Measurements from ENCODE around the gene TEKT3.
A peak's percentile ranks its signal among the peaks of the same experiment; 100 is the strongest.

The TEKT3 gene

DNA sequence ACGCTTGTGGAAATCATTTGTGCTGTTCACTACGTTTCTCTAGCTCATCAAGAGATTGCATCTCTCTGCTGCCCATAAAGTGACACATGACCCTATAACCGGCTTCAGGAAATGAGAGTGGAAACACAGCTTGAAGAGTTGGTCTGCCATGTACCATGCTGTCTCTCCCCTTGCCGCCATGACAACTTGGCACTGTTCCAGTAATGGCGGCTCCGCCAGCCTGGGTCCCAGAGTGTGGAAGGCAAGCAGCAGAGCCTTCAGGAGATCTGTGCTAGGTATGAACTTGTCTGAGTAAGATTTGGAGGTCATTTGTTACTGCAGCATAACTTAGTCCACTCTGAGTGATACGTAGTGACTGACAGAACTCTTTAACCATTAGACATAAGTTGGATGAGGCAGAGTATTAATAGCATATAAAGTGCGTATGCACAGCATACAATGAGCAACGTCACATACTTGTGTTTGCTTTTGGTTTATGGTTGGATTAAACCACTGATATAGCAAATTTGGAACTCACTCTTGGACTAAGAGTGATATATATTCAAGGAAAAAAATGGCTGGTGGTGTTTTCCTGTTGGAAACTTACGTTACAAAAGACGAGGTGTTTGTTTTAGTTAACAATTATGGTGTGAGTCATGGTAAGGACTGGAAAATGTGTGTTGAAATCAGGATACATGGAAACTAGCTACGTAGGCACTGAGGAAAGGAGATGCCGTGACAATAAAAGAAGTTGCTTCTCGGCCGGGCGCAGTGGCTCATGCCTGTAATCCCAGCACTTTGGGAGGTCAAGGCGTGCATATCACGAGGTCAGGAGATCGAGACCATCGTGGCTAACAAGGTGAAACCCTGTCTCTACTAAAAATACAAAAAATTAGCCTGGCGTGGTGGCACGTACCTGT is 51.9 kb downstream of the TEKT3 start:
- DNase-seq: peak; percentile 35

DNA sequence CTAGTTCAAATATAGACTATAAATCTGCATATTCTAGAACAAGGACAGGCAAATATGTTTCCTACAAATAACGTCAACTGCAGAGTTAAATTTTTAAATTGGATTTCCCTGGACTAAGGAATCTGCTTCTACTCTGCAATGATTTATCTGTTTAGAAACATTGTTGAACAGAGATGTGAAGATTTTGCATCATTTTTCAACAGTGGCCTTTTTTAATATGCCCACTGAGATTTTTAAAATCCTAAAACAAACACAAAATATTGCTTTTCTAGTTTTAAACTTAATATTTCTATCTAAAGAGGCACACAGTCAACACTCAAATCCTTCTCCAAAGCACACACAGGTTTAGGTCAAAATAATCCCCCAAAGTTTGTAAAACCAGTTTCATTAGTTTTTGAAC is 52.5 kb downstream of the TEKT3 start:
- no peak for DNase-seq

DNA sequence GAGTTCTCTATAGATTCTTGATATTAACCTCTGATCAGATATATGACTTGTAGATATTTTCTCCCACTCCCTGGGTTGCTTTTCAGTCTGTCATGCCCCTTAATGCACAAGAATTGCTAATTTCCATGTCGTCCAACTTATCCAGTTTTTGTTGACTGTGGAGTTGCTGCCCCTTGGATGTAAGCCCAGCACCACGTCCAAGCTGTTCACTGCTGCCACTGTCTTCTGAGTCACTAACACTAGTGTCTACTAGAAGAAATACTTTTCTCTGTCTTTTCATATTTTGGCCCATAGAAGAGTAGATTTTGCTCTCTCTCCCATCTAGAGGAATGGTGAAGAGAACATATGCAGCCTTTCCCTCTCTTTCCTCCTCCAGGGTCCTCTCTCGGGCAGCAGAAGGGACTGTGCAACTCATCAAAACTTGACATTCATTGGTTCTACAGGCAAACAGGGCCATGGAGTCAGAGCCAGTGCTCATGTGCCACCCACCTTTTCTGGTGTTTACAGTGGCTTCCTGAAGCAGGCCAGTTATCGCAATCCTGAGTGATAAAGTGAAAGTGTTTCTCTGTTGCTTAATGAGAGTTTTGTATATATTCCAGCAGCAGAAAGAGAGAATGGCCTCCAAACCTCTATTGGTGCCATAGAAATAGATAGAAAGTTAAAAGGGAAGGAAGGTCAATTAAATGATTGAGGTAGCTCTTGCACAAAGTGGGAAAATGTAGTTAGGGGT is 53.7 kb downstream of the TEKT3 start:
- DNase-seq: no peak

DNA sequence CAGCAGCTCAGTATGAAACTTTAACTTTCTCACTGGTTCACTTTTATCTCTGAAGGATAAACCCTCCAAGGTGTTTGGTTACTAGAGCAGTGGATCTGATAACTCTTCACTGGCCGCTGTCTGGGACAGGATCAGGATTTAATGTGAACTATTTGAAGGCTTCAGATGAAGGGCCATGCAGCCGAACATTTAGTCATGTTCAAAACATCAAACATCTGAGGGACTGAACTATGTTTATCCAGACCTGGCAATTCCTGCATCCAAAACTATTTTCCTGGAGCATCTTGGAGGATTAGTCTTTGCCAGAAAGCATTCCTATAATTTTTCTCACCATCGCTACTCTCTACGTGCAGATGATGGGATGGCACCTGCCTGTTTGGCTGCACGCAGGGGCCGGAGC is 55.9 kb downstream of the TEKT3 start:
- DNase-seq: no peak

DNA sequence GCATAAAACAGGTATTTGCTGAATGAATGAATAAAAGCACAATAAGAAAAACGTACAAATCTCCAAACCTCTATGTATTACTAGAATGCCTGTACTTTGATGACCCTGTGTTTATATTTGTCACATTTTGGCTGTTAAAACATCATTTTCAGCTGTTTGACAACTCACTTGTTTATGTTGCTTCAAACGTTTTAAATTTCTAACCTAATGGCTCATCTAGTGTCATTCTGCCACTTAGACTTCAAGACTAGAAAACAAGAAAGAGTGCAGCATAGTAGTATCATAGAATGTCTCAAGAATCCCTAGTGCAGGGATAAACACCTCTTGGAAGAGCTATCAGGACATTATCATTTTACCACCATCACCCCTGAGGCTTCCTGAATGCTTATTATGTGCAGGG is 56.9 kb downstream of the TEKT3 start:
- no peak for DNase-seq

DNA sequence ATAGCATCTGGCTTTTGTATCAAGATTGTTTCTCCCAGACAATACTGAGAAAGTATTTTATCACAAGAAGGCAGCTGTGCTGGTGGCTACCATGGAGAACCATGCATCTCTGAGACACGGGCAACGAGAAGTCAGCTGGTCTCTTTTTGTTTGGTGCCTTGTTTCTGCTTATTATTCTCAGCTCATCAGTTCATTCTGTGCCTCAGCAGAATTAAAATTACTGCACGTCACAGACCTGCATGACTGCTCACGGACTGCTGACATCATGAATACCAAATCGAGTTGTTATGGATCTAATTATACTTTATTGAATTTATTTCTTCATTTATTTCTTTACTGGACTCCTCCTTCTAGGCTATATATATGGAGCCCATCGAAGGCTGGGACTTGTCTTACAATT is 57.3 kb downstream of the TEKT3 start:
- no peak for DNase-seq

DNA sequence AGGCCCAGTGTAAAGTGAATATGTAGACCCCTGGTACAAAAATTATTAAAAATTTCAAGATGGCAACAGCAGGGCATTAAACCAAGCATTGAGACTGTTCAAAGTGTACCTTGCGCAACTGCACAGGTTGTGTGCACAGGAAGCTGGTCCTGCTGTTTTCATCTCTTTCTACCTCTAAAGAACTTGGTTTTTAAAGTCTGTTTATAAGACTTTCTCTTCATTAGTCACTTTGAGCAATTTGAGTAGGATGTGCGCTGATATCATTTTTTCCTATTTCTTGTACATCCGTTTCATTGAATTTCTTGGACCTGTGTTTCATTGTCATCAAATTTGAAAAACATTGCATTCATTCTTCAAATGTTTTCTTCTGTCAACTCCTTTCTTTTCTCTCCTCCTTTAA is 59.5 kb downstream of the TEKT3 start:
- no peak for DNase-seq

DNA sequence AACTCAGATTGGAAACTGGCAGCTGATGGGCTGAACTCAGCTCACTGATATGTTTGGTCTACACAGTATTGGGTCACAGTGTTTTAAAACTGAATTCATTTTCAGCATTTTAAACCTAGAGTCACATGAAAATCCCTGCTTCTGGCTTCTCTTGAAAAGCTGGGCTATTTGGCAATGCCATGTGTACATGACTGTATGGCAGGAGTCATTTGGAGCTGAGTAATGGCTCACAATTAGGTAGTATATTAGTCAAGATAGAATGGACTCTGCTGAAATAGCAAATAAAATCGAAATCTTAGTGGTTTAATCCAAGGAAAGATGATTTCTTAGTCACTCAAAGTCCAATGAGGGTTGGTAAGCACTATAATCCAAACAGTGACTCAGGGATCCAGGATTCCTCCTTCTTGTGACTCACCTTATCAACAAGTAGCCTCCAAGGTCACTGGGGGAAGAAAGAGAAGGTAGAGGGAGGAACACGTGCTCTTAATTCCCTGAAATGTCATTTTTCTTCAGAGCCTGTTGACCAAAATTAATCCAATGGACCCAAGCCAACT is 62.4 kb downstream of the TEKT3 start:
- DNase-seq: no peak

DNA sequence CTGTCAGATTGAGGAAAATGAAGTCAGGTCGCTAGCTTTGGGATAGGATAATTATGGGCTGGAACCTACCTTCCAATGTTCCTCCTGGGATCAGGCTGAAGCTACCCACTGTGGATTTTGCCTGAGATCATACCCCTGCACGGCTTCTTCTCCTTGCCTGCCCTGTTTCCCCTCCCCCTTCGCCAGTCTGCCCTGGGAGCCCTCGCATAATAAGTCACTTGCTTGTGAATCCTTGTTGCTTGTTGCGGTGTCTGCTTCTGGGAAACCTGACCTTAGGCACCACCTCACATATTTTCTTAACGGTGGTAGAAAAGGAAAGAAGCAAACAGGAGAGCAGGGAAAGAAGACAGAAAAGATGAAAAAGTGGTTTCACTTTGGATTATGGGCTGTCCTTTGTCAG is 63.0 kb downstream of the TEKT3 start:
- DNase-seq: no peak

DNA sequence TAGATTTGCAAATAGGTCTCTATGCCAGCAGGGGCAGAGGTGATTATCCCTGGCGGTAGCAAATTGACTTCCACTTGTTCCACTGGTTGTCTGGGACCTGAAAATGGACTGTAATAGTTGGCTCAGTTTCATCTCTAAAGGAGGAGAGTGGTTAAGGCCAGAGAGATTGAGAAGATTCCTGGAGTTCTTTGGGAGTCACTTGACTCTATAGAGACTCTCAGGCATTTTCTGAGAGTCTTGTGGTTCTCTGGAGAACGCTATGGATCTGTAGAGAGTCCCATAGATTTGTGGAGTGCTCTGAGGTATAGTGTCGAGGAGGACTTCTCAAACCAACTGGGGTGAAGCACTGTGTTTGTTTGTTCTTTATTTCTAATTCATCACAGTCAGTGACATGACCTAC is 67.4 kb downstream of the TEKT3 start:
- no peak for DNase-seq

DNA sequence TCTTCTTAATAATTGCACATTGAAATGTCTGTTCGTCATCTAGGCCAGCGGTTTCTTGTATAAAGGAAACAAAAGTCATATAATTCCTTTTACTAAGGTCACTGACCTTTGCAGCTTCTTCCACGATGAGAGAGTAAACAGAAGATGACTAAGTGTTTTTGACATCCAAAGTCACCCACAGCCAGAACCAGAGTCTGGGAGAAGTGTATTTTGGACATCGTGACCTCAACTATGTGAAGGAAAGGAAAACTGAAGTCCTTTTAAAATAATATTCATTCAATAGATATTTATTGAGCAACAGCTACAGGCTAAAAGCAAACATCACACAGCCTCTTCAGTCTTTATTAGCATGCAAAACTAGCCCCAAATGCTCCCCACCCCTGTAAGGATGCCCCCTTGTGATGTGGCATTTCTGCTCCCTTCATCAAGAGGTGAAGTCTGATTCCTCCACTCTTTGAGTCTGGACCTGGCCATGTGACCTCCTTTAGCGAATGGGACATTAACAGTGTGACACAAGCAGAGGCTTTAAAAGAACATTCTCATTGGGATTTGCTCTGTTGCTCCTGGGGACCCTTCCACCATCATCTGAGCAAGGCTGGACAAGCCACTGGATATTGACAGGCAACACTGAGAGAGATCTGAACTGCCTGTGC is 68.1 kb downstream of the TEKT3 start:
- DNase-seq: no peak

DNA sequence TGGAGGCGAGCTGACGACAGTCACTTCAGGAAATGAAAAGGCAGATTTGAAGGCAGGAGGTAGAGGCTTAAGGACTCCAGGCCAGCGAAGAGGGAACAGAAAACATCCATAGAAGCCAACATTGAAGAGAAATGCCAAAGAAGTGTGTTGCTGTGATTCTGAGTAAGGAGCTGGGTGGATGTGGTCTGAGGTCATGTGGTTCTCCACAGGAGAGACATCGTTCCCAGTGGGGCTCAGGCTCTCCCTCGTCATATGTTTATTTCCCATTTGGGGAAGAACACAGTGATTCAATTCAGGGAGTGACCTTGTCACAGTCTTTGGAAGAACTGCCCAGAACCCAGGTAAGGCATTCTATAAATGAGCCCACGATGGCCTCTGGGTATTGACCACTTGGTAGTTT is 69.7 kb downstream of the TEKT3 start:
- no peak for DNase-seq

DNA sequence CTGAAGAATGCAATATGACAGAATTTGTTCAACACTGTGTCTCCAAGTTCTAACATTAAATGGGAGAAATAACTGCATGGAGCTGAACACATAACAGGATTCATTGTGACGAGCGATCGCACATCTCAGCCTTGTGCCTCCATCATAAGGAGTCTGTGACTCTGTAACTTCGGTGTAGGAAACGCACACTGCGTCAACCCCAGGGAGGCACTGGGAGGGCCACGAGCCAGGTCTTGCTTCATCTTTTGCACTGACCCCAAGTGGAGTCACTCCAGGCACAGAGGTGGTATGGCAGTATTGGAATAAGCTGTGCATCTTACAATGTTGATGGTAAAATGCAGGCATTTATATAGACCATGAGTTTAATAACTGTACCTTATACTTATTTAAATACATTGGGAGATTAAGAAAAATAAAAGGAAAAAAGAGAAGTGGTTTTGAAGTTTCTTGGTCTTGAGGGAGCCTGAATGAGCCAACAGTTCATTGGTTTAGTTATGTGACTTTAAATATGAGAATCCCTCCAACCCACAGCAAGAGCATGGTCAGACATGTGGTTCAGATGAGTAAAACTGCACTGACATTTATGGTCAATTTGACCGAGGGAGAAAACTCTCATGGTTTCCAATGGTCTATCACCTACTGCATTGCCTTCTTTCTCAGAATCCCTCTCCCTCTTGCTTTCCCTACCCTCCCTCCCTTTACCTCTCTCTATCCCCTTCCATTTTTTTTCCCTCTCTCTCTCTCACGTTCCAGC is 70.6 kb downstream of the TEKT3 start:
- no peak for DNase-seq

DNA sequence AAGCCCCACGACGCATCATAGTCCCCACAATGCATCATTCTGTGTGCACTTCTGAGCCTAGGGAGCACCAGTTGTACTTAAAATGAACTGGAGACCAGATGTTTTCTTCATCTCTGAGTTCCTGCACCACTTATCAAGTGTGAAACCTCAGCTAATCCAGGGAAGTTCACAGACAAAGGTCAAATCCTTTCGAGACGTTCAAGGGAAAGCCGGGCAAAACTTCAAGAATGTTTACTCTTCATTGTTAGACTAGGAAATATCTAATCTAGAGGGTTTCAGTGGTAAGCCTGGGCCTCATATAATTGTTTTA is 71.7 kb downstream of the TEKT3 start:
- DNase-seq: no peak

DNA sequence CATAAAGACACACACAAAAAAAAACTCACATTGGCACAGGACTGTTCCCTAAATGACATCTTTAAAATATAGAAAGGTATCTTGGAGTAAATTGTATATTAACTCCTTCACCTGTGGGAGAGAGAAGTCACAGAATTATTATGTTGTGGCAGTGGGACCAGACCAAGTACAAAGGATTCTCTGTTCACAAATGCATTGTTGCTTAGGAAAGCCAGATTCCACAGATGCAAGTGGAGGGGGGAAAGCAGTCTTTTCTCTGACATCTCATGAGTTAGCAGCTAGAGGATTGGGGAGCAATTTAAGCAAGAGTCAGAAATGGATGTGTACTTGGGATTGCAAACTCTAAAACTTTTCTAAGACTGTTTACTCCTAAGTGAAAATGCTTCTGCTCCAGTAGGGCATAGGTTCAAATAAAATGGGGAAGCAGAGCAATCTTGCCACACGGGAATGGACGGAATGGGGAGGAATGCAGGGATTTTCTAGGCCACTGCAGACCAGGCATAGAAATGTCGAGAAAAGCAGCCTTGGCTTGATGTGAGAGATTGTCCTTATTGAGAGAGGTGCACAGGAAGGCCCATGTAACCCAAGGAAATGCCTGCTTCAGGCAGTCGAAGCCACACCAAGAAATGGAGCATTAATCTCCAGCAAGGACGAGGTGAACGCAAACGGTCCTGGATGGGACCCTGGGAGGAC is 72.2 kb downstream of the TEKT3 start:
- DNase-seq: no peak

DNA sequence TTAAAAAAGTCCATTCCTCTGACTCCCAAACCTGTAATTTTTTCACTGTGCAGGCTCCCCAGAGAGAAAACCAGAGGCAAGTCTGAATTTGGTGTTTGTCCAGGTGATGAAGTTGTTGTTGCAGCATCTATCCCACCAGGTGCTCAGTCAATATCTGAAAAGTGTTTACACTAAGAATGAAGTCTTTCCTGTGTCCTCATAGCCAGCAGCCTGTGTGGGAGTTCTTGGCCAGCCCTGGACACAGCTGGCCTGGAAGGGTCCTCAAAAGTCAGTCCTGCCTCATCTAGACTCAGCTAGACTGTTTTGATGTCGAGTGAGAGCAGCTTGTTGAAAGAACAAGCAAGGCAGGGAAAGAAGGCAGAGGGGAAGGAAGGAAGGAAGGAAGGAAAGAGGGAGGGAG is 72.9 kb downstream of the TEKT3 start:
- no peak for DNase-seq

DNA sequence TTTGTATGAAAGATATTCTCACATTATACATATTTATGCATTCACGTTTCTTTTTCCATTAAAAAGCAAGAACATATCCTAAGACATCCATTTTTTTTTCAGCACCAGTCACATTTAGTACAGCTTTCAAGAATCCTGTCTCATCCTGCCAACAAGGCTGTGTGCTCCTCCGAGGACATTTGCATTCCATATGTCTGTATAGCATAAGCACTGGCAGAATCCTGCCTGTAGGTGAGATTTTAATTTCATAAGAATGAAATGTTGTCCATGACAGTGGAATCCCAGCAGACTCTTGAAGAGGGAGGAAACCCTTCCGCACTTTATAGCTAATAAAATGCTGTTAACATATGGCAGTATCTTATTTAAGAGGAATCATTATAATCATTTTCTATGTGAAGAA is 73.4 kb downstream of the TEKT3 start:
- DNase-seq: no peak

DNA sequence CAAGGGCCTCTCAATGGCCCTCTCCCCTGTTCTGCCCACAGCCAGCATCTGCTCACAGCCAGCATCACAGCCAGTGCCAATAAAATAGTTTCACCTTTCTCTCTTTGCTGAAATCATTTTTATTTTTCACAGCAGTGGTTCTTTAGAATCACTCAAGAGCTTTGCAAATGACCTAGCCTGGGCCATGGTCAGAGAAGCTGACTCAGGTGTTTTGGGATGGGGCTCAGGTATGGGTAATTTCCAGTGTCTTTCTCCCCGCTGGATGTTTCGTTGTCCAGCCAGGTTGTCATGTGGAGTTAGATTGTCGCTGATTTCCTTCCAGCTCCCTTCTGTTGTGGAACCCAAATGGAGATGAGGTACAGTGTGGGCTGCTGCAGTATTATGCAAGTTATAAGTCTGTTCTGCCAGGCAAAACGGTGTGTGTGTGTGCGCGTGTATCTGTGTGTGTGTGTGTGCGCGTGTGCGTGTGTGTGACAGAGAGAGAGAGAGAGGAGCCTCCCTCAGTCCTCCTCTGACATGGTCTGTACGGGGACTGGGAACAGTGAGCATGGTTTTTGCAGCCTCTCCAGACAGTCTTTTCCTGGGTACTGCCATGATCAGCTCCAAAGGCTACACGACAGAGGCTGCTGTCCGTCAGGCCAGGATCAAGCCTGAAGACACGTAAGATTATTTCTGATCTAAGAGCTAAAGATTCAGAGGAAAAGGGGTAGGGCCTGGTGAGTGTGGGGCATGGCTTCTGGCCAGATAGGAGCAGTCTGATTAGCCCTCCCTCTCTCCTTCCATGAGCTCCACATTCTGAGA is 74.9 kb downstream of the TEKT3 start:
- no peak for DNase-seq

DNA sequence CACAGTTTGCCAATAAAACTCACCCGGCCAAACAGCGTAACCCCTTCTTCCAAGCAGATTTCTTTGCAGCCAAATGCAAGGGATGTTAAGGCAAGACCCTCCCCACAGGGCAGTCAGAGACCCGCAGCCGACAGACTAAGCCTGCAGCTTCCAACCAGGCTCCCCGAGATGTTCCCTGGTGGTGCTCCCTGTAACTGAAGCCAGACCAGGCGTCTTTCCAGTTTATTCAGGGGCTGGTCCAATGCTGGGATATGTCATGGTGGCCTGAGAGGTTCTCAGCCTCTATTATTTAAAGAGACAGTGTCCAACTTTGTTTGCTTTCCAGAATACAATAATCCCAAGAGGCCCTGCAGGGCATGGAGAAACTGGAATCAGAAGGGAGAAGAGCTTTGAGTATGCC is 76.3 kb downstream of the TEKT3 start, which contains the start of gene PMP22:
TSS of gene PMP22 (minus strand) at position 196 of the 400 bp plus-strand sequence. CDS start 4,599 bp downstream, outside the sequence.
- DNase-seq: no peak

DNA sequence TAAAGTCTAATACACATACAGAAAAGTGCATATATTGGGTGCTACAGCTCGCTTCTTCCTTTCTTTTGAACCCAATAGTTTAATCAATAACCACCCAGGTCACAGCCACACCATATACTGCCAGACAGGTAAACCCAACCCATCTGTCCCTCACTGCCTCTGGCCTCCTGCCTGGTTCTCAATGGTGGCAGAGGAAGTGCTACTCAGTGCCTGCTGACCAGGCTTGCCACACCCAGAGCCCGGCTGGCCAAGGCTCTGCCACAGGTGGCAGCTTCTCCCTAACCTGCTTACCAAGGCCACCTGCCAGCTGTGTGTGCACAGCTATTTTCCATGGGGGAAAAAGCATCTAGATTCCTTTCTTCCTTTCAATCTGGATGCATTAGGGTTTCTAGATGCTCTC is 76.9 kb downstream of the TEKT3 start:
- DNase-seq: no peak

DNA sequence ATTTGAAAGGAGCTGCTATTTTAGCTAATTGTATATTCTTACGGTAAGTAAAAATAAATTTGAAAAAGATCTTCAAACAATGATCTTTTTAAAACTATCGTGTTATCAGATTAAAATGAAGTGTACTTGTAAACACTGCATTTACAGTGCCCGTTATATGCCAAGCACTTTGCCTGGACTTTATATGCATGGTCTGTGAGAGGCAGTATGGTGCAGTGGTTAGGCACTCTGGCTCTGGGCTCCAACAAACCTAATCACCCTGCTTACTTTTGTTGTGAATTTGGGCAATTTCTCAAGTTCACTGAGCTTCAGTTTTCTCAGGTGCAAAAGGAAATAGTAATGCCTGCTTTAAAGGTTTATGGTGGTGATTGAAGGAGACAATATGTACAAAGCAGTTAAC is 77.7 kb downstream of the TEKT3 start:
- no peak for DNase-seq

All from NCI-H1105 treated with DMSO at 0.1 percent for 48 hours (cell line).